Urinary bladder (tissue), 4 donors: ENCODE data around the gene CHI3L2. TPM values are rescaled to one million over a fixed set of nuclear protein-coding genes. Genes with fewer than 3 reads are reported as not detected.

ENCODE experiments used
- DNase-seq: peaks from one replicate; pipeline ENCODE4 v3.0.0-alpha.2; 2015; ENCODE audit errors: extremely low spot score
- H3K27ac ChIP-seq: one replicate; pipeline ENCODE4 v1.5.1; 2013; ENCODE audit warnings: low read depth, mild to moderate bottlenecking, moderate library complexity
- H3K36me3 ChIP-seq: one replicate; pipeline ENCODE4 v1.6.1; 2013; ENCODE audit warnings: mild to moderate bottlenecking, moderate library complexity; ENCODE audit not compliant: insufficient read depth
- H3K4me1 ChIP-seq: one replicate; pipeline ENCODE4 v1.6.1; 2013; ENCODE audit warnings: mild to moderate bottlenecking, moderate library complexity; ENCODE audit not compliant: insufficient read depth
- H3K4me3 ChIP-seq: one replicate; pipeline ENCODE4 v1.5.1; 2013; ENCODE audit warnings: low read depth, low read length
- WGBS: extraction: QIAGEN DNeasy Blood & Tissue Kit; methylation state at CpG from one replicate; pipeline ENCODE4 v1.1.7; 2013; 5-methylcytosine and 5-hydroxymethylcytosine counted together
- polyA plus RNA-seq: library from polyadenylated mRNA; stranded (reverse); fragments of 200-250 nt; gene quantifications from one replicate; pipeline ENCODE4 v1.2.3, GENCODE V29; 2013
- total RNA-seq: library from RNA; depleted of rRNA; stranded (reverse); fragments of >200 nt; gene quantifications from one replicate; pipeline ENCODE4 v1.2.3, GENCODE V29; 2014
- donor health status: healthy with polysubstance abuse.
- donor health status: healthy.

The CHI3L2 gene
- 0.26 TPM for total RNA-seq
- polyA plus RNA-seq, result 4.9 TPM

- H3K4me1 ChIP-seq, result no peaks in the 10 kb centered on the region
- 76% methylated on average over 3 of the region's 3 CpGs for WGBS
- no peak within 1 kb of the TSS for H3K27ac ChIP-seq
- no peaks in the 10 kb centered on the region for H3K36me3 ChIP-seq
- no peak for DNase-seq
- H3K4me3 ChIP-seq, result no peak within 1 kb of the TSS
Observed at GRCh38 chr1:111227434-111227833, at the start of gene CHI3L2. Gene CHI3L2, plus strand, starts transcription at chr1:111227713. Its CDS starts 17 bp downstream, at chr1:111227730.

- no peak for DNase-seq
- H3K36me3 ChIP-seq, result peaks cover 3% of the 10 kb centered on the region
- no peak overlapping the region for H3K27ac ChIP-seq
- no peaks in the 10 kb centered on the region for H3K4me1 ChIP-seq
- no peak overlapping the region for H3K4me3 ChIP-seq
Observed at GRCh38 chr1:111179968-111180533, 47.5 kb upstream of the CHI3L2 start.

GRCh38 chr1:111182052-111182451 lies 45.5 kb upstream of the CHI3L2 start:
- WGBS, result 95% methylated on average over 2 of the region's 2 CpGs
- Histone ChIP-seq H3K36me3 (peaks cover 12% of the 10 kb centered on the region), H3K4me1 (no peaks in the 10 kb centered on the region), H3K4me3 (no peak overlapping the region), H3K27ac (no peak overlapping the region)
- no peak for DNase-seq

- WGBS, result 91% methylated on average over 6 of the region's 6 CpGs
- DNase-seq, result no peak
- Histone ChIP-seq H3K4me1 (no peaks in the 10 kb centered on the region), H3K36me3 (peaks cover 12% of the 10 kb centered on the region), H3K27ac (no peak overlapping the region), H3K4me3 (no peak overlapping the region)
Observed at GRCh38 chr1:111183308-111184069, 44.0 kb upstream of the CHI3L2 start.

GRCh38 chr1:111184663-111185062 lies 42.9 kb upstream of the CHI3L2 start:
- Histone ChIP-seq H3K36me3 (peaks cover 12% of the 10 kb centered on the region), H3K4me3 (no peak overlapping the region), H3K27ac (no peak overlapping the region), H3K4me1 (no peaks in the 10 kb centered on the region)
- no peak for DNase-seq

- Histone ChIP-seq H3K27ac (no peak overlapping the region), H3K36me3 (peaks cover 7% of the 10 kb centered on the region), H3K4me1 (peaks cover 3% of the 10 kb centered on the region), H3K4me3 (no peak overlapping the region)
- WGBS, result 62% methylated on average over 2 of the region's 2 CpGs
- DNase-seq, result no peak
Observed at GRCh38 chr1:111190931-111191451, 36.5 kb upstream of the CHI3L2 start.

GRCh38 chr1:111191496-111191895 lies 36.0 kb upstream of the CHI3L2 start:
- WGBS, result 63% methylated on average over 3 of the region's 3 CpGs
- DNase-seq, result no peak
- H3K4me1 ChIP-seq, result peaks cover 3% of the 10 kb centered on the region
- peaks cover 4% of the 10 kb centered on the region for H3K36me3 ChIP-seq
- peak overlapping the region; percentile 59 for H3K27ac ChIP-seq
- H3K4me3 ChIP-seq, result no peak overlapping the region

- WGBS, result 95% methylated on average over 5 of the region's 5 CpGs
- no peak overlapping the region for H3K4me3 ChIP-seq
- no peaks in the 10 kb centered on the region for H3K36me3 ChIP-seq
- H3K4me1 ChIP-seq, result peaks cover 3% of the 10 kb centered on the region
- peak overlapping the region; percentile 59 for H3K27ac ChIP-seq
- DNase-seq, result no peak
Observed at GRCh38 chr1:111192074-111192473, 35.4 kb upstream of the CHI3L2 start.

GRCh38 chr1:111192658-111193519 lies 34.6 kb upstream of the CHI3L2 start:
- Histone ChIP-seq H3K4me3 (no peak overlapping the region), H3K27ac (peak overlapping the region; percentile 74), H3K4me1 (peaks cover 3% of the 10 kb centered on the region), H3K36me3 (no peaks in the 10 kb centered on the region)
- no peak for DNase-seq
- 40% methylated on average over 10 of the region's 10 CpGs for WGBS

GRCh38 chr1:111193712-111194480 lies 33.6 kb upstream of the CHI3L2 start:
- peaks cover 3% of the 10 kb centered on the region for H3K4me1 ChIP-seq

GRCh38 chr1:111195002-111195684 lies 32.4 kb upstream of the CHI3L2 start:
- Histone ChIP-seq H3K27ac (no peak overlapping the region), H3K4me3 (no peak overlapping the region), H3K4me1 (peaks cover 3% of the 10 kb centered on the region), H3K36me3 (no peaks in the 10 kb centered on the region)
- no peak for DNase-seq
- 73% methylated on average over 4 of the region's 4 CpGs for WGBS

More at GRCh38 chr1:111193712-111194480, 33.6 kb upstream of the CHI3L2 start:
- DNase-seq, result no peak
- Histone ChIP-seq H3K4me3 (no peak overlapping the region), H3K36me3 (no peaks in the 10 kb centered on the region), H3K27ac (no peak overlapping the region)
- 91% methylated on average over 3 of the region's 3 CpGs for WGBS

- no peak overlapping the region for H3K4me3 ChIP-seq
- no peak overlapping the region for H3K27ac ChIP-seq
- no peaks in the 10 kb centered on the region for H3K36me3 ChIP-seq
- no peak for DNase-seq
- no peaks in the 10 kb centered on the region for H3K4me1 ChIP-seq
- WGBS, result 82% methylated on average over 2 of the region's 2 CpGs
Observed at GRCh38 chr1:111196213-111196612, 31.3 kb upstream of the CHI3L2 start.
